HG02870 (cell line): ENCODE results near the gene CELA2A.
"Not testable (repeated sequence)": the region's sequence is repeated elsewhere in the genome, so short reads cannot be mapped to it uniquely, and the experiment has no call there.

Source experiments
- ATAC-seq: cut with Tn5 transposase; IDR thresholded peaks from one replicate; pipeline ENCODE4 v1.9.1; 2021; ENCODE audit warnings: mild to moderate bottlenecking, moderate library complexity; ENCODE audit not compliant: unreplicated experiment

The CELA2A gene

GRCh38 chr1:15466955-15467625 lies 10.6 kb downstream of the CELA2A start:
- not testable (repeated sequence) for ATAC-seq

GRCh38 chr1:15468145-15468544 lies 11.6 kb downstream of the CELA2A start:
- ATAC-seq = no peak

GRCh38 chr1:15469361-15469760 lies 12.8 kb downstream of the CELA2A start:
- ATAC-seq = no peak

DNA sequence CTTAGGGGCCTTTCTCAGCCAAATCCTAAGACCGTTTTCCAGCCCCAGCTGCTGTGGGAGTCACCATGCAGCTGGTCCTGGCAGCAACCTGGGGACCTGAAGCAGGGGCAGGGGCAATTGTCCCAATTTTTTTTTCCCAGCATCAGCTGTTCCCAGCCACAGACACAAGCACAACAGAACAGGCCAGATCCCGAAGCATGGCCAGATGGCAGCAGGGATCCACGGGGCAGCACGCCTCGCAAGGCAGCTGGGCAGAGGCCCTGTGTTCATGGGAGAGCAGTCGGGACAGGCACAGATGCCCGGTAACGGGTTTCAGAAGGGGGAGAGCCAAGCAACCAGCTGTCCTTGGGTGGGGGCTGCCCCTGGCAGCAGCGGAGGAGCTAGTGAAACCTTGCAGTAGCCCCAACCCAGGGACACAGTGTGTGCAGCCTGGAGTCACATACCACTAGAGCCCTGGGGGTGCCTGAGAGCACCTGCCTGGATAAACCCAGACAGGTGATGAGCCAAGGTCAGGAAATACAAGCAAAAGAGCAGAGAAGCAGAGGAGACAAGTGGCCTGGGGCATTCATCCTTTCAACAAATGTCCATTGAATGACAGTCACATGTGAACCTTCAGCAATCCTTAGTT lies 13.4 kb downstream of the CELA2A start:
- ATAC-seq = not testable (repeated sequence)

GRCh38 chr1:15471067-15471466 lies 14.5 kb downstream of the CELA2A start:
- not testable (repeated sequence) for ATAC-seq

- not testable (repeated sequence) for ATAC-seq
These were observed 15.2 kb downstream of the CELA2A start for GRCh38 chr1:15471723-15472122.

DNA sequence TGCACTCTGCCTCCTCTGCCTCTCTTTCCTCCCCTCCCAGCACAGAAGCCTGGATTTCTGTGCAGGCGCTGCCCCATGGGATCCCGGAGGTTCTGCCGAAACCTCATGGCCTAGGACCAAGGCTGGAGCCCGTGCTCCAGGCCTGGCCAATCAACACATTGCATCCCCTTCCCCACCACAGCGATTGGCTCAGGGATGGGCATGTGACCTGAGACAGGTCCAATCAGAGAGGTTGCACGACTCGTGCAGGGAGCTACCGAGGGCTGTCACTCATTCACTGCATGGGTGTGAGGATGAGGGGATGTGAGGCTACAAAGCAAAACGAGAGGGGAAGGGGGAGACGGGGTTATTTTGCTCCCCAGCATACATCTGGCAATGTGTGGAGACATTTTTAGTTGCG lies 16.1 kb downstream of the CELA2A start:
- no peak for ATAC-seq

GRCh38 chr1:15475752-15476314 lies 19.3 kb downstream of the CELA2A start, which contains the start of gene CELA2B:
CELA2B (plus strand) TSS chr1:15476104; CDS start chr1:15476126, 22 bp downstream.
- no peak for ATAC-seq

GRCh38 chr1:15476927-15477326 lies 20.4 kb downstream of the CELA2A start:
- ATAC-seq = no peak

GRCh38 chr1:15477646-15478212 lies 21.2 kb downstream of the CELA2A start:
- ATAC-seq = no peak

DNA sequence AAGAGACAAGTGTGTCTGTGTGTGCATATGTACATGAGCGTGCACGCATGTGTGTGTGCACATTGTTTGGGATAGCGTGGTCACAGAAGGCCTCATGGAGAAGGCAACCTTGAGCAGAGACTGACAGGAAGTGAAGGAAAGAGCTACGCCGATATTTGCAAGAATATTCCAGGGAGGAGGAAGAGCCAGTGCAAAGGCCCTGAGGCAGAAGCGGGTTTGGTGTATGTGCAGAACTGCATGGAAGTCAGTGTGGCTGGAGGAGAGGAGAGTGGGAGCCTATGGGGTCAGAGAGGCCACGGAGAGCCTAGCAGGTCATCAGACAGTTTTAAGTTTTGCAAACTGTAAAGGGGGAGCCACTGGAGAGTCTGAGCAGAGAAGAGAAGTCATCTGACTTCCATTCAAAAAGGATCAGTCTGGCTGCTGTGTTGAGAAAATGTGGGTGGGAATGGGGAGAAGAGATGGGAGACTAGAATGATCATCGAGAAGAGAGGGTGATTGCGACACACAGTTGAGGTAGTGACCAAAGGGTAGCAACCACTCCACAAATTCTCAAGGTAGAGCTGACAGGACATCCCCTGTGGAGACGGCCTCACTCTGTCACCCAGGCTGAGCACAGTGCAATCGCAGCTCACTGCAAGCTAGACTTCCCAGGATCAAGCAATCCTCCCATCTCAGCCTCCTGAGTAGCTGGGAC lies 23.3 kb downstream of the CELA2A start:
- no peak for ATAC-seq

GRCh38 chr1:15482455-15482854 lies 25.9 kb downstream of the CELA2A start:
- not testable (repeated sequence) for ATAC-seq

GRCh38 chr1:15482983-15483543 lies 26.5 kb downstream of the CELA2A start:
- ATAC-seq = not testable (repeated sequence)

- ATAC-seq = no peak
These were observed 27.4 kb downstream of the CELA2A start for GRCh38 chr1:15483971-15484370.

- ATAC-seq = not testable (repeated sequence)
These were observed 27.9 kb downstream of the CELA2A start for GRCh38 chr1:15484443-15484842.

- no peak for ATAC-seq
These were observed 29.1 kb downstream of the CELA2A start for GRCh38 chr1:15485636-15486035.

- not testable (repeated sequence) for ATAC-seq
These were observed 30.5 kb downstream of the CELA2A start for GRCh38 chr1:15486844-15487610.

DNA sequence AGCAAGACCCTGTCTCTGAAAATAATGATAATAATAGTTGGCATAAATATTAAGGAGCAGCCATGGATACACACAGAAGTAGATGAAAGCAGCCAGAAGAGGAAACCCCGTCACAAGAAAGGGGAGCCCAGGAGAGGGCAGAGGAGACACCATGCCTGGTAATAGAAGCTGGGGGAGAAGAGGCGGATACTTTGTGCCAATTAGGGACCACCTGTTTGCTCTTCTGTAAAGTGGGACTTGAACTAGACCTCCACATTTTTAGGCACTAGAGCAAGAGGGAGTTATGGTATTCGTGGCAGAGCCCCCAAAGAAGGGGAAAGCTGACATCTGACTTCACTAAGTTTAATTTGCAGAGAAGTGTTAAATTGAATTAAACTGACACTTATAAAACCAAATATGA lies 31.8 kb downstream of the CELA2A start:
- no peak for ATAC-seq

- no peak for ATAC-seq
These were observed 32.7 kb downstream of the CELA2A start for GRCh38 chr1:15489052-15489736.

GRCh38 chr1:15491010-15491409 lies 34.5 kb downstream of the CELA2A start:
- ATAC-seq = not testable (repeated sequence)
